HepG2 (cell line): Measurements from ENCODE around the gene BEST2. TPM values are rescaled to one million over a fixed set of nuclear protein-coding genes. Genes with fewer than 3 reads are reported as not detected.

Source experiments
- ATF3 ChIP-seq: sonication (generic); formaldehyde crosslinking; IDR thresholded peaks from 2 replicates; pipeline ENCODE4 v1.4.0; 2020; ENCODE audit warnings: missing genetic modification reagents
- ERF ChIP-seq: IDR thresholded peaks from 2 replicates; pipeline ENCODE4 v1.6.1; 2018; ENCODE audit warnings: missing biosample characterization, missing genetic modification reagents
- FOXP1 ChIP-seq, 2 experiments: fragments of 450-650 bp in 1 of 2; IDR thresholded peaks; 2 replicates each; pipeline ENCODE4 v1.6.1; 2017 to 2018; ENCODE audit warnings: antibody characterized with exemption in 1 of 2
- HOXA3 ChIP-seq: sonication (generic); formaldehyde crosslinking; IDR thresholded peaks from 2 replicates; pipeline ENCODE4 v1.5.0; 2020; ENCODE audit warnings: missing genetic modification reagents
- IRX3 ChIP-seq: sonication (generic); formaldehyde crosslinking; IDR thresholded peaks from 2 replicates; pipeline ENCODE4 v1.8.1; 2023; ENCODE audit warnings: mild to moderate bottlenecking, low read depth, missing genetic modification reagents, borderline replicate concordance
- MLLT10 ChIP-seq: sonication (generic); formaldehyde crosslinking; IDR thresholded peaks from 2 replicates; pipeline ENCODE4 v1.4.0; 2020; ENCODE audit warnings: missing genetic modification reagents
- MXI1 ChIP-seq: IDR thresholded peaks from 3 replicates; pipeline ENCODE4 v1.6.1; 2012; ENCODE audit warnings: low read depth, low read length, inconsistent platforms, borderline replicate concordance
- NFE2L2 ChIP-seq: fragments of 150-350 bp; IDR thresholded peaks from 2 replicates; pipeline ENCODE4 v1.6.1; 2014; ENCODE audit warnings: low read length
- PATZ1 ChIP-seq: sonication (generic); formaldehyde crosslinking; IDR thresholded peaks from 2 replicates; pipeline ENCODE4 v1.4.0; 2020; ENCODE audit warnings: missing genetic modification reagents
- RBFOX2 ChIP-seq: fragments of 200-400 bp; formaldehyde crosslinking; IDR thresholded peaks from 2 replicates; pipeline ENCODE4 v1.6.1; 2017; ENCODE audit warnings: low read depth, mild to moderate bottlenecking, low read length
- RFX5 ChIP-seq: IDR thresholded peaks from 2 replicates; pipeline ENCODE4 v1.6.1; 2011; ENCODE audit warnings: low read depth, low read length, improper control_type of control experiment
- RORA ChIP-seq: sonication (generic); formaldehyde crosslinking; IDR thresholded peaks from 2 replicates; pipeline ENCODE4 v1.5.0; 2020; ENCODE audit warnings: mild to moderate bottlenecking, missing genetic modification reagents, moderate library complexity
- SOX5 ChIP-seq: IDR thresholded peaks from 2 replicates; pipeline ENCODE4 v1.6.1; 2016; ENCODE audit warnings: borderline replicate concordance
- SRSF1 ChIP-seq: fragments of 200-400 bp; formaldehyde crosslinking; optimal IDR thresholded peaks from 2 replicates; pipeline ENCODE3; 2017; ENCODE audit warnings: mild to moderate bottlenecking, low read depth, low read length, moderate library complexity
- TAF1 ChIP-seq: sonication (generic); formaldehyde crosslinking; IDR thresholded peaks from 2 replicates; pipeline ENCODE4 v1.4.0; 2020; ENCODE audit warnings: missing genetic modification reagents
- TCF12 ChIP-seq, 2 experiments: fragments of 450-650 bp in 1 of 2; sonication (generic) in 1 of 2; formaldehyde crosslinking in 1 of 2; IDR thresholded peaks; 2 replicates each; pipeline versions ENCODE4 v1.6.1 to v1.8.0; 2017 to 2022; ENCODE audit warnings: antibody characterized with exemption in 1 of 2, mild to moderate bottlenecking in 1 of 2, missing genetic modification reagents in 1 of 2, moderate library complexity in 1 of 2
- THAP7 ChIP-seq: sonication (generic); formaldehyde crosslinking; IDR thresholded peaks from 2 replicates; pipeline ENCODE4 v1.8.1; 2023; ENCODE audit warnings: mild to moderate bottlenecking, missing genetic modification reagents
- THAP8 ChIP-seq: sonication (generic); formaldehyde crosslinking; IDR thresholded peaks from 2 replicates; pipeline ENCODE4 v1.5.1; 2020; ENCODE audit warnings: missing genetic modification reagents, mild to moderate bottlenecking, borderline replicate concordance
- ZBTB37 ChIP-seq: sonication (generic); formaldehyde crosslinking; IDR thresholded peaks from 2 replicates; pipeline ENCODE4 v1.4.0; 2020; ENCODE audit warnings: mild to moderate bottlenecking, missing genetic modification reagents
- ZNF264 ChIP-seq: sonication (generic); formaldehyde crosslinking; IDR thresholded peaks from 2 replicates; pipeline ENCODE4 v1.4.0; 2020; ENCODE audit warnings: missing genetic modification reagents
- ZNF33A ChIP-seq: sonication (generic); formaldehyde crosslinking; IDR thresholded peaks from 2 replicates; pipeline ENCODE4 v1.5.1; 2020; ENCODE audit warnings: missing genetic modification reagents, mild to moderate bottlenecking, moderate library complexity, borderline replicate concordance
- ZNF530 ChIP-seq: sonication (generic); formaldehyde crosslinking; IDR thresholded peaks from 2 replicates; pipeline ENCODE4 v1.5.0; 2020; ENCODE audit warnings: low read depth, mild to moderate bottlenecking, missing genetic modification reagents
- ZNF562 ChIP-seq: sonication (generic); formaldehyde crosslinking; IDR thresholded peaks from 2 replicates; pipeline ENCODE4 v1.8.0; 2022; ENCODE audit warnings: missing genetic modification reagents, borderline replicate concordance
- ZNF607 ChIP-seq: sonication (generic); formaldehyde crosslinking; IDR thresholded peaks from 2 replicates; pipeline ENCODE4 v1.5.1; 2020; ENCODE audit warnings: missing genetic modification reagents, mild to moderate bottlenecking, borderline replicate concordance
- ZSCAN21 ChIP-seq: sonication (generic); formaldehyde crosslinking; IDR thresholded peaks from 2 replicates; pipeline ENCODE4 v1.8.0; 2022; ENCODE audit warnings: mild to moderate bottlenecking, missing genetic modification reagents, moderate library complexity, borderline replicate concordance
- ZSCAN22 ChIP-seq: sonication (generic); formaldehyde crosslinking; IDR thresholded peaks from 2 replicates; pipeline ENCODE4 v1.4.0; 2020; ENCODE audit warnings: mild to moderate bottlenecking, missing genetic modification reagents
- polyA plus RNA-seq, 8 experiments: library from polyadenylated mRNA; depleted of rRNA in 3 of 8; stranded (reverse) in 7 of 8; unstranded in 1 of 8; fragments of >200 nt; fragmentation: Illumina TruSeq in 4 of 8; extraction: Trizol in 4 of 8; gene quantifications; 2 replicates each; pipeline versions ENCODE4 v1.2.1 to v1.2.3, GENCODE V29; 2011 to 2016; ENCODE audit warnings: low read depth in 4 of 8, missing spikeins in 1 of 8, mixed read lengths in 1 of 8; ENCODE audit not compliant: insufficient read depth in 1 of 8
- total RNA-seq, 5 experiments: library from RNA; depleted of rRNA; stranded (reverse); fragments of >200 nt; fragmentation: Illumina TruSeq; extraction: Trizol; gene quantifications; 2 replicates each; pipeline ENCODE4 v1.2.3, GENCODE V29; 2016; ENCODE audit warnings: low read depth in 1 of 5

Gene BEST2
- total and polyA plus RNA-seq, 2 of the 13 experiments (the other 11 are each of a cell fraction or from before 2014, with no cell fraction given) = not detected

GRCh38 chr19:12736995-12737834 lies 14.4 kb upstream of the BEST2 start, which contains the start of gene GET3 (continued):
- TF ChIP-seq ZBTB37 (CRISPR knock-in tag) (no peak), FOXP1 (IDR thresholded peaks at IDR 0.05) (no peak), FOXP1 (CRISPR knock-in tag; IDR thresholded peaks at IDR 0.05) (no peak), MLLT10 (CRISPR knock-in tag) (no peak), SRSF1 (no peak), PATZ1 (peak; percentile 41), RORA (CRISPR knock-in tag) (no peak), RBFOX2 (peak; percentile 48), THAP8 (CRISPR knock-in tag) (no peak), ATF3 (CRISPR knock-in tag) (no peak), IRX3 (CRISPR knock-in tag) (no peak), ZNF264 (CRISPR knock-in tag) (0 out of 2 replicates have a peak, but pooled peaks have one; percentile 60), ERF (CRISPR knock-in tag) (no peak), HOXA3 (CRISPR knock-in tag) (peak; percentile 88), THAP7 (no peak), ZNF562 (no peak), TAF1 (CRISPR knock-in tag) (peak; percentile 71), MXI1 (peak; percentile 70; the same call in 2 of the 3 replicates), ZNF530 (CRISPR knock-in tag) (no peak), ZSCAN21 (CRISPR knock-in tag) (peak; percentile 67), ZNF607 (CRISPR knock-in tag) (no peak), ZSCAN22 (CRISPR knock-in tag) (no peak), NFE2L2 (no peak), ZNF33A (CRISPR knock-in tag) (no peak), SOX5 (CRISPR knock-in tag) (no peak), RFX5 (peak; percentile 90), TCF12 (IDR thresholded peaks at IDR 0.05) (no peak), TCF12 (CRISPR knock-in tag; IDR thresholded peaks at IDR 0.05) (no peak)
